Stimulated activated naive B cell treated with anti-CD40 and anti-IgM and Interleukin-4, amounts not matched to agents 10 μg/mL and 1 μg/mL and 100 μg/mL, for 72 hours (primary cell): Measurements from ENCODE around the gene ABI3BP.

Source experiments
- ATAC-seq, 2 donors: fragments of 150-1000 bp; cut with Tn5 transposase; replicated peaks; 2 replicates each; pipeline ENCODE4 v1.10.0; 2021; ENCODE audit warnings: moderate library complexity in 1 of 2
- DNase-seq: peaks from one replicate; pipeline ENCODE4 v3.0.0; 2021
- H3K27ac Mint-ChIP-seq: one replicate; pipeline ENCODE4 v1.8.0; 2022; ENCODE audit warnings: mild to moderate bottlenecking, mixed read lengths
- H3K27me3 Mint-ChIP-seq, 2 donors: one replicate each; pipeline ENCODE4 v1.8.0; 2022; ENCODE audit warnings: mixed read lengths in 2 of 2
- H3K36me3 Mint-ChIP-seq, 2 donors: one replicate each; pipeline ENCODE4 v1.8.0; 2022; ENCODE audit warnings: mixed read lengths in 2 of 2, mild to moderate bottlenecking in 1 of 2
- H3K4me1 Mint-ChIP-seq, 2 donors: one replicate each; pipeline ENCODE4 v1.8.0; 2022; ENCODE audit warnings: mixed read lengths in 2 of 2, mild to moderate bottlenecking in 1 of 2
- H3K4me3 Mint-ChIP-seq, 2 donors: one replicate each; pipeline ENCODE4 v1.8.0; 2022; ENCODE audit warnings: mild to moderate bottlenecking in 2 of 2, mixed read lengths in 2 of 2, moderate library complexity in 1 of 2
- H3K9me3 Mint-ChIP-seq, 2 donors: one replicate each; pipeline ENCODE4 v1.8.0; 2022; ENCODE audit warnings: mixed read lengths in 2 of 2, mild to moderate bottlenecking in 1 of 2

The ABI3BP gene

DNA sequence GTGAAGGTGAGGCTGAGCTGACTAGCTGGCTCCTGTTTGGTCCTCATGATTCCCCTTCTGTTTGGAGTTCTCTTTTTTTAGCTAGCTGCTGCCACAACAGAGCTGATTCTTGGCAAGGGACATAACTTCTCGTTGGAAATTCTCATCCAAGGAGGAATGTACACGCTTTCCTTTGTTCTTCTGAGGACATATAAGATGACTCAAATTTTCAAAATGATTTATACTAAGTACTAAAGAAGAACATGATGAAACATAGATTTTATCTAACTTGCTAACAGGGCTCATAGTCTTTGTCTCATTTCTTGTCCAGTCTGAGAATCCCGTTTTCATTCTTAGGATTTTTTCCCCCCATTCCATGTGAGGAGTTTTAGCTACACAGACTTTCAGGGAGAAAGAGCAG, 286.9 kb downstream of the ABI3BP start:
- Mint-ChIP-seq H3K9me3 (peaks cover 9 to 12% of the 10 kb centered on the region in 2 donors), H3K4me1 (peaks cover 14 to 21% of the 10 kb centered on the region in 2 donors), H3K36me3 (peaks cover 15% of the 10 kb centered on the region in 2 donors), H3K27me3 (peaks cover 31 to 34% of the 10 kb centered on the region in 2 donors), H3K4me3 (no peak overlapping the region), H3K27ac (no peak overlapping the region)
- DNase-seq (no peak), ATAC-seq (no peak)

GRCh38 chr3:100703865-100704264, 289.4 kb downstream of the ABI3BP start:
- Mint-ChIP-seq H3K9me3 (peaks cover 5 to 6% of the 10 kb centered on the region in 2 donors), H3K4me1 (peaks cover 5 to 8% of the 10 kb centered on the region in 2 donors), H3K27me3 (peaks cover 42 to 45% of the 10 kb centered on the region in 2 donors), H3K4me3 (no peak overlapping the region), H3K27ac (no peak overlapping the region), H3K36me3 (peaks cover 3% of the 10 kb centered on the region in 2 donors)
- DNase-seq, result no peak
- no peak for ATAC-seq

DNA sequence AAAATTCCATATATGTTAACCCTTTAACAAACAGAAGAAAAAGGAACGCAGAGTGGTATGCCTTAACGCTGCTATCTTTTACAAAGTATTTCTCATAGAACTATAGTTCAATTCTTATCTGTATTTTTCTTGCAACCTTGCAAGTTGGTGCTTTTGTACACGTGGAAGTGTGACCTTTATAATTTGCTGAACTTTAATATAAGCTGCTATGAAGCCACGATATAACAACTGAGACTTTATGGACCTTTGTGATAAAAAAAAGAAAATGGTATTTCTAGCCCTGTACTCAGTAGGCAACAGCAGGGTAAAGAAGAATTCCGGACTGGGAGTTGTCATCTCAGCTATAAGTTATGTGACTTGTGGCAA, 290.3 kb downstream of the ABI3BP start:
- Mint-ChIP-seq H3K4me1 (no peaks in the 10 kb centered on the region), H3K4me3 (no peak overlapping the region), H3K27ac (no peak overlapping the region), H3K9me3 (no peaks in the 10 kb centered on the region), H3K36me3 (no peaks in the 10 kb centered on the region), H3K27me3 (peaks cover 50 to 54% of the 10 kb centered on the region in 2 donors)
- no peak for DNase-seq
- no peak for ATAC-seq

- DNase-seq (no peak), ATAC-seq (no peak)
- no peak overlapping the region for H3K27ac Mint-ChIP-seq
- H3K9me3 Mint-ChIP-seq, result no peaks in the 10 kb centered on the region
- H3K36me3 Mint-ChIP-seq, result no peaks in the 10 kb centered on the region
- H3K4me1 Mint-ChIP-seq, result no peaks in the 10 kb centered on the region
- no peak overlapping the region for H3K4me3 Mint-ChIP-seq
- peaks cover 56 to 61% of the 10 kb centered on the region in 2 donors for H3K27me3 Mint-ChIP-seq
These were observed 290.9 kb downstream of the ABI3BP start for GRCh38 chr3:100702082-100702979.

DNA sequence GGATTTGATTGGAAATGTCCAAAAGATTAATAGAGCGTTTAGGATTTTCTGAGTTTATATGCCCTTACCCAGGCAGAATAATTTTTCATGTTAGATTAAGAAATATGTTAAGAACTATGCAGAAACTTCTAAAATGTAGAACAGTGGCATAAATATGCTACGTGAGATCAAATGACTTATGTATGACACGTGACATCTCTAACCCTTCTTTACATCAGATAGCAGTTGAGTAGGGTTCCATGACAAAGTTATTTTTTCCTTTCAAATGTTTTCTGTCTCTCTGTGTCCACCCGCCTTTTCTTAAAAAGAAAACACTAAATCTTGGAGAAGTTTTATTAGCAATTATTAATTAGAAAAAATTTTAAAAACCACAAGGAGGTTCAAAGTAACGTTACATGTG, 292.5 kb downstream of the ABI3BP start:
- DNase-seq (no peak), ATAC-seq (no peak)
- H3K4me1 Mint-ChIP-seq, result no peaks in the 10 kb centered on the region
- H3K9me3 Mint-ChIP-seq, result no peaks in the 10 kb centered on the region
- no peaks in the 10 kb centered on the region for H3K36me3 Mint-ChIP-seq
- H3K27ac Mint-ChIP-seq, result no peak overlapping the region
- H3K4me3 Mint-ChIP-seq, result no peak overlapping the region
- H3K27me3 Mint-ChIP-seq, result peaks cover 56 to 60% of the 10 kb centered on the region in 2 donors
